ENCODE results near the gene ACAP3. TPM values are rescaled to one million over a fixed set of nuclear protein-coding genes. Genes with fewer than 3 reads are reported as not detected.

ACAP3 gene
- total and polyA plus RNA-seq, 9 donors = 28.2 to 63.5 (median 50.6) TPM

DNA sequence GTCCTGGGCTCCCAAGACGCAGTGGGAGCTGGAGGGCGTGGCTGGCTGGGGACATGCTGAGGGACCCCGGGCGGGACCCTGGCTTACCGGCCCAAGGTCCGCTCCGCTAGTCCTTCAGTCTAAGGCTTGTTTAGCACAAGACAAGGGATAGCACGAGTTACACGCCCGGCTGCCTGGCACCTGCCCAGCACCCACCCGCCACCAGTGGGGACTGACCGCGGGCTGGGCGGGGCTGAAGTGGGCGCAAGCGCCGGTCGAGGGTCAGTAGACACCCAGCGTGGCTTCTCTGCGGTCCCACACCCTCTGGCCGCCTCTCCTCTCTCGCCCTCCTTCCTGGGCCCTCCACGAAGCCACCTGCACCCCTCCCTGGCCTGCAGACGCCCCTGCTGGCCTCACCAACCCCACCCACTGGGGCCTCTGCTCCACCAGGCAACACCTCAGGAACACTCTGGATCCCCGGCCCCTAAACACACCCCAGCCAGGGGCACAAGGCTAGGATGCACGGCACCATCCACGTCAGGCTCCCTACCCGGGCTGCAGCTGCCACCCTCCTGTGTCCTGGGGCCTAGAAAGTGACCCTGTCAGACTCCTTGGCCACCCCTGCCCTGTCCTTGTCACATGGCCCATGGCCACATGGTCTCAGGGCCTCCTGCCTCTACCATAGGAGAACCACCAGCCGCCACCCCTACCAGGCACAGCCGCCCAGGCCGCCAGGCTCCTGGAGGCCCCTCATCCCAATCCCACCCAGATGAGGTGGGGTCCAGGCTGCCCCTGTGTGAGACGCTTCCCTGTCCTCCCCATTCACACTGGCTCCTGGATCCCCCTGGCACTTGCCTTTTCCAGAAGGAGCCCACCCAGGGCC is 29.4 kb upstream of the ACAP3 start:
- H3K36me3 ChIP-seq (ENCODE audit: control insufficient read depth, insufficient read depth, low read length) = peaks cover 53% of the 10 kb centered on the region
- 88% methylated on average over 30 of the region's 32 CpGs for WGBS (ENCODE audit: insufficient coverage)
- H3K4me1 ChIP-seq (ENCODE audit: control insufficient read depth, insufficient read depth, low read length) = no peaks in the 10 kb centered on the region

DNA sequence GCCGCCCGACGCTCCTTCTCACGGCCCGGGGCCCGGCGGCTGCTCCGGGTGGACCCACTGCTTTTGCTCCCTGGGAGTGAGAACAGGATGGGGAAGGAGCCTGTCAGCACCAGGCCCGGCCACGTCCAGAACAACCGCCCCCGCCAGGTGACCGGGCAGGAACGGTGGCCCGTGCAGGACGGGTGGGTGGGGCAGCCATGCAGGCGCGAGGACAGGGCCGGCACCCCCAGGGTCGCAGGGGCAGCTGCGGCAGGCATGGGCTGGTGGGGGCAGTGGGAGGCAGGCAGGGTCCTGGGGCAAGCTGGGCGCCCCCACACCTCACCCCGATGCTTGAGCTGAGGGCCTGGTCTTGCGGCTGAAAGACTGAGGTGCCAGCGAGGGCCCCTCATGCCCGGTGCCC is 28.7 kb upstream of the ACAP3 start:
- no peaks in the 10 kb centered on the region for H3K9me3 ChIP-seq (replicated peaks; ENCODE audit: control insufficient read depth, low read depth, low read length)
- no peak overlapping the region for H3K27ac ChIP-seq (ENCODE audit: low read length)
- 90% methylated on average over 22 of the region's 26 CpGs for WGBS (ENCODE audit: insufficient coverage)
- no peaks in the 10 kb centered on the region for H3K27me3 ChIP-seq (ENCODE audit: control insufficient read depth, insufficient read depth, low read length)
- H3K4me3 ChIP-seq (ENCODE audit: low read length) = no peak overlapping the region
- peaks cover 48% of the 10 kb centered on the region for H3K36me3 ChIP-seq (ENCODE audit: control insufficient read depth, insufficient read depth, low read length)
- H3K4me1 ChIP-seq (ENCODE audit: control insufficient read depth, insufficient read depth, low read length) = peaks cover 3% of the 10 kb centered on the region
- DNase-seq = no peak

More for the DNA sequence above, 29.4 kb upstream of the ACAP3 start:
- no peak overlapping the region for H3K27ac ChIP-seq (ENCODE audit: low read length)
- DNase-seq = no peak
- H3K27me3 ChIP-seq (ENCODE audit: control insufficient read depth, insufficient read depth, low read length) = no peaks in the 10 kb centered on the region
- no peak overlapping the region for H3K4me3 ChIP-seq (ENCODE audit: low read length)
- H3K9me3 ChIP-seq (replicated peaks; ENCODE audit: control insufficient read depth, low read depth, low read length) = no peaks in the 10 kb centered on the region

DNA sequence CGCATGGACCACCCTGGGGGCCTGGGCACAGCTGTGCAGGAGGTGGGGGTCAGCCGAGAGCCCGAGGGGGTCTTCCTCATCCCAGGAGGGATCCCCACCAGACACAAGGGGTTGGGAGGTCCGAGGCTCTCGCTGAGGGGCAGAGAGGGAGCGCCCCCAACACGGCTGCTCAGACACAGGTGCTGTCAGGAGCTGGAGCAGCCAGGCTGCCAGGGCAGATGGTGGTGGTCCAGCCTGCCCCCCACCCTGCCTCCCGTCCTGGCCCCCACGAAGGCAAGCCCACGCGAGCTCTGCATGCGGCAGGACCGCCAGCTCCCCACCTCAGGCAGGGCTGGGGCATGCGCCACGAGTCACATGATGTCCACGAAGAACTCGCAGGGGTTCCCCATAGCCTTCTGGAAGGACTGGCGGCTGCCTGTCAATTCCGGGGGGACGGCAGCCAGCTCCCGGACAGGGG is 28.1 kb upstream of the ACAP3 start:
- peaks cover 43% of the 10 kb centered on the region for H3K36me3 ChIP-seq (ENCODE audit: control insufficient read depth, insufficient read depth, low read length)
- 75% methylated on average over 17 of the region's 21 CpGs for WGBS (ENCODE audit: insufficient coverage)
- DNase-seq = no peak
- no peaks in the 10 kb centered on the region for H3K9me3 ChIP-seq (replicated peaks; ENCODE audit: control insufficient read depth, low read depth, low read length)
- H3K27me3 ChIP-seq (ENCODE audit: control insufficient read depth, insufficient read depth, low read length) = no peaks in the 10 kb centered on the region
- H3K27ac ChIP-seq (ENCODE audit: low read length) = no peak overlapping the region
- no peak overlapping the region for H3K4me3 ChIP-seq (ENCODE audit: low read length)
- peaks cover 9% of the 10 kb centered on the region for H3K4me1 ChIP-seq (ENCODE audit: control insufficient read depth, insufficient read depth, low read length)

DNA sequence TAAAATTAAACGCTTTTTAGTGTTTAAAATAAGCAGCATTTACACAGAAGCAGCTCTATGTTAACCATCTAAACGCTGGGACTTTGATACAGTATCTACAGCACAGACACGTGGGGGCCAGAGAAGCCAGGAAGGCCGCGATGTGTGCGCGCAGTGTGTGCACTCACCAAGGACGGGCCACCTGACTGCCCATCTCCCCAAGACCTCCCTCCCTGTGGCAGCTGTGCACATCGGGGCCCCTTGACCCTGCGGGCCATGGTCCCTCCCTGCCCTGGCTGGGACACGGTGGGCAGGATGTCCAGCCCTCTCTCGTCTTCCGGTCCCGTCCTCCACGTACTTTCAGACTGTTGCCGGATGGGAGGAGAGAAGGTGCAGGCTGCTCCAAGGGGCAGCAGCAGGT is 27.6 kb upstream of the ACAP3 start:
- no peak for DNase-seq
- no peak overlapping the region for H3K4me3 ChIP-seq (ENCODE audit: low read length)
- peaks cover 39% of the 10 kb centered on the region for H3K36me3 ChIP-seq (ENCODE audit: control insufficient read depth, insufficient read depth, low read length)
- H3K9me3 ChIP-seq (replicated peaks; ENCODE audit: control insufficient read depth, low read depth, low read length) = no peaks in the 10 kb centered on the region
- peaks cover 15% of the 10 kb centered on the region for H3K4me1 ChIP-seq (ENCODE audit: control insufficient read depth, insufficient read depth, low read length)
- WGBS (ENCODE audit: insufficient coverage) = 61% methylated on average over 13 of the region's 16 CpGs
- no peak overlapping the region for H3K27ac ChIP-seq (ENCODE audit: low read length)
- H3K27me3 ChIP-seq (ENCODE audit: control insufficient read depth, insufficient read depth, low read length) = no peaks in the 10 kb centered on the region

DNA sequence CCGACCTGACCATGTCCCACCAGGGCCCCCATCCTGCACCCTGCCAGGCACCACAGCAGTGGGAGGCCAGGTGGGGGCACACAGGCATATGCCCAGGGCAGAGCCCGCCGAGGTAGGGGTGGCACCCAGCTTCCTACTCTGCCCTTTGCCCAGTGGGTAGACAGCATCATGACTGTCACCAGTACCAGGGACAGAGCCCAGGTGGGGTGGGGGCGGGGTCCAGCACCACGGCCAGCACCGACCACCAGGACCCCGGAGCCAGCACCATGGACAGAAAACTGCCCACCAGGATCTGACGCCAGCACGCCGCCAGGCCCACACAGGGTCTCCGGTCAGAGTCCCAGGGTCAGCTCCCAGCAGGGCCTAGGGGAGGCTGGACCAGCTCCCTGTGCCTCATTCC is 27.1 kb upstream of the ACAP3 start:
- no peak for DNase-seq
- no peak overlapping the region for H3K27ac ChIP-seq (ENCODE audit: low read length)
- no peaks in the 10 kb centered on the region for H3K9me3 ChIP-seq (replicated peaks; ENCODE audit: control insufficient read depth, low read depth, low read length)
- H3K4me1 ChIP-seq (ENCODE audit: control insufficient read depth, insufficient read depth, low read length) = peaks cover 16% of the 10 kb centered on the region
- 38% methylated on average over 11 of the region's 11 CpGs for WGBS (ENCODE audit: insufficient coverage)
- H3K27me3 ChIP-seq (ENCODE audit: control insufficient read depth, insufficient read depth, low read length) = no peaks in the 10 kb centered on the region
- H3K36me3 ChIP-seq (ENCODE audit: control insufficient read depth, insufficient read depth, low read length) = peaks cover 34% of the 10 kb centered on the region
- no peak overlapping the region for H3K4me3 ChIP-seq (ENCODE audit: low read length)

DNA sequence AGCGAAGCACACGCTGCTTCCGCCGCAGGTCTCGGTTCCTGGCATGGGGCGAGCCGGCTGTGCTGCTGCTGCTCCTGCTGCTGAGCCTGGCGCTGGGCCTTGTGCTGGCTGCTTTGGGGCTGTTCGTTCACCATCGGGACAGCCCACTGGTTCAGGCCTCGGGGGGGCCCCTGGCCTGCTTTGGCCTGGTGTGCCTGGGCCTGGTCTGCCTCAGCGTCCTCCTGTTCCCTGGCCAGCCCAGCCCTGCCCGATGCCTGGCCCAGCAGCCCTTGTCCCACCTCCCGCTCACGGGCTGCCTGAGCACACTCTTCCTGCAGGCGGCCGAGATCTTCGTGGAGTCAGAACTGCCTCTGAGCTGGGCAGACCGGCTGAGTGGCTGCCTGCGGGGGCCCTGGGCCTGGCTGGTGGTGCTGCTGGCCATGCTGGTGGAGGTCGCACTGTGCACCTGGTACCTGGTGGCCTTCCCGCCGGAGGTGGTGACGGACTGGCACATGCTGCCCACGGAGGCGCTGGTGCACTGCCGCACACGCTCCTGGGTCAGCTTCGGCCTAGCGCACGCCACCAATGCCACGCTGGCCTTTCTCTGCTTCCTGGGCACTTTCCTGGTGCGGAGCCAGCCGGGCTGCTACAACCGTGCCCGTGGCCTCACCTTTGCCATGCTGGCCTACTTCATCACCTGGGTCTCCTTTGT is 26.0 kb upstream of the ACAP3 start:
- no peaks in the 10 kb centered on the region for H3K9me3 ChIP-seq (replicated peaks; ENCODE audit: control insufficient read depth, low read depth, low read length)
- peaks cover 30% of the 10 kb centered on the region for H3K36me3 ChIP-seq (ENCODE audit: control insufficient read depth, insufficient read depth, low read length)
- 84% methylated on average over 36 of the region's 36 CpGs for WGBS (ENCODE audit: insufficient coverage)
- no peak for DNase-seq
- H3K4me3 ChIP-seq (ENCODE audit: low read length) = no peak overlapping the region
- no peak overlapping the region for H3K27ac ChIP-seq (ENCODE audit: low read length)
- no peaks in the 10 kb centered on the region for H3K27me3 ChIP-seq (ENCODE audit: control insufficient read depth, insufficient read depth, low read length)
- H3K4me1 ChIP-seq (ENCODE audit: control insufficient read depth, insufficient read depth, low read length) = peaks cover 16% of the 10 kb centered on the region

DNA sequence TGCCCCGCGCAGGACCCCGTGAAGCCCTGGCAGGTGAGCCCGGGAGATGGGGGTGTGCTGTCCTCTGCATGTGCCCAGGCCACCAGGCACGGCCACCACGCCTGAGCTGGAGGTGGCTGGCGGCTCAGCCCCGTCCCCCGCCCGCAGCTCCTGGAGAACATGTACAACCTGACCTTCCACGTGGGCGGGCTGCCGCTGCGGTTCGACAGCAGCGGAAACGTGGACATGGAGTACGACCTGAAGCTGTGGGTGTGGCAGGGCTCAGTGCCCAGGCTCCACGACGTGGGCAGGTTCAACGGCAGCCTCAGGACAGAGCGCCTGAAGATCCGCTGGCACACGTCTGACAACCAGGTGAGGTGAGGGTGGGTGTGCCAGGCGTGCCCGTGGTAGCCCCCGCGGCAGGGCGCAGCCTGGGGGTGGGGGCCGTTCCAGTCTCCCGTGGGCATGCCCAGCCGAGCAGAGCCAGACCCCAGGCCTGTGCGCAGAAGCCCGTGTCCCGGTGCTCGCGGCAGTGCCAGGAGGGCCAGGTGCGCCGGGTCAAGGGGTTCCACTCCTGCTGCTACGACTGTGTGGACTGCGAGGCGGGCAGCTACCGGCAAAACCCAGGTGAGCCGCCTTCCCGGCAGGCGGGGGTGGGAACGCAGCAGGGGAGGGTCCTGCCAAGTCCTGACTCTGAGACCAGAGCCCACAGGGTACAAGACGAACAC is 25.2 kb upstream of the ACAP3 start:
- H3K9me3 ChIP-seq (replicated peaks; ENCODE audit: control insufficient read depth, low read depth, low read length) = no peaks in the 10 kb centered on the region
- H3K4me3 ChIP-seq (ENCODE audit: low read length) = no peak overlapping the region
- H3K36me3 ChIP-seq (ENCODE audit: control insufficient read depth, insufficient read depth, low read length) = peaks cover 31% of the 10 kb centered on the region
- no peak overlapping the region for H3K27ac ChIP-seq (ENCODE audit: low read length)
- H3K27me3 ChIP-seq (ENCODE audit: control insufficient read depth, insufficient read depth, low read length) = no peaks in the 10 kb centered on the region
- H3K4me1 ChIP-seq (ENCODE audit: control insufficient read depth, insufficient read depth, low read length) = peaks cover 16% of the 10 kb centered on the region
- 80% methylated on average over 45 of the region's 48 CpGs for WGBS (ENCODE audit: insufficient coverage)
- no peak for DNase-seq

DNA sequence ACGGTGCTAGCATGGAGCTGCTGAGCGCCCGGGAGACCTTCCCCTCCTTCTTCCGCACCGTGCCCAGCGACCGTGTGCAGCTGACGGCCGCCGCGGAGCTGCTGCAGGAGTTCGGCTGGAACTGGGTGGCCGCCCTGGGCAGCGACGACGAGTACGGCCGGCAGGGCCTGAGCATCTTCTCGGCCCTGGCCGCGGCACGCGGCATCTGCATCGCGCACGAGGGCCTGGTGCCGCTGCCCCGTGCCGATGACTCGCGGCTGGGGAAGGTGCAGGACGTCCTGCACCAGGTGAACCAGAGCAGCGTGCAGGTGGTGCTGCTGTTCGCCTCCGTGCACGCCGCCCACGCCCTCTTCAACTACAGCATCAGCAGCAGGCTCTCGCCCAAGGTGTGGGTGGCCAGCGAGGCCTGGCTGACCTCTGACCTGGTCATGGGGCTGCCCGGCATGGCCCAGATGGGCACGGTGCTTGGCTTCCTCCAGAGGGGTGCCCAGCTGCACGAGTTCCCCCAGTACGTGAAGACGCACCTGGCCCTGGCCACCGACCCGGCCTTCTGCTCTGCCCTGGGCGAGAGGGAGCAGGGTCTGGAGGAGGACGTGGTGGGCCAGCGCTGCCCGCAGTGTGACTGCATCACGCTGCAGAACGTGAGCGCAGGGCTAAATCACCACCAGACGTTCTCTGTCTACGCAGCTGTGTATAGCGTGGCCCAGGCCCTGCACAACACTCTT is 24.5 kb upstream of the ACAP3 start:
- no peaks in the 10 kb centered on the region for H3K9me3 ChIP-seq (replicated peaks; ENCODE audit: control insufficient read depth, low read depth, low read length)
- DNase-seq = no peak
- no peak overlapping the region for H3K27ac ChIP-seq (ENCODE audit: low read length)
- no peak overlapping the region for H3K4me3 ChIP-seq (ENCODE audit: low read length)
- peaks cover 16% of the 10 kb centered on the region for H3K4me1 ChIP-seq (ENCODE audit: control insufficient read depth, insufficient read depth, low read length)
- peaks cover 29% of the 10 kb centered on the region for H3K36me3 ChIP-seq (ENCODE audit: control insufficient read depth, insufficient read depth, low read length)
- WGBS (ENCODE audit: insufficient coverage) = 78% methylated on average over 54 of the region's 57 CpGs
- no peaks in the 10 kb centered on the region for H3K27me3 ChIP-seq (ENCODE audit: control insufficient read depth, insufficient read depth, low read length)

DNA sequence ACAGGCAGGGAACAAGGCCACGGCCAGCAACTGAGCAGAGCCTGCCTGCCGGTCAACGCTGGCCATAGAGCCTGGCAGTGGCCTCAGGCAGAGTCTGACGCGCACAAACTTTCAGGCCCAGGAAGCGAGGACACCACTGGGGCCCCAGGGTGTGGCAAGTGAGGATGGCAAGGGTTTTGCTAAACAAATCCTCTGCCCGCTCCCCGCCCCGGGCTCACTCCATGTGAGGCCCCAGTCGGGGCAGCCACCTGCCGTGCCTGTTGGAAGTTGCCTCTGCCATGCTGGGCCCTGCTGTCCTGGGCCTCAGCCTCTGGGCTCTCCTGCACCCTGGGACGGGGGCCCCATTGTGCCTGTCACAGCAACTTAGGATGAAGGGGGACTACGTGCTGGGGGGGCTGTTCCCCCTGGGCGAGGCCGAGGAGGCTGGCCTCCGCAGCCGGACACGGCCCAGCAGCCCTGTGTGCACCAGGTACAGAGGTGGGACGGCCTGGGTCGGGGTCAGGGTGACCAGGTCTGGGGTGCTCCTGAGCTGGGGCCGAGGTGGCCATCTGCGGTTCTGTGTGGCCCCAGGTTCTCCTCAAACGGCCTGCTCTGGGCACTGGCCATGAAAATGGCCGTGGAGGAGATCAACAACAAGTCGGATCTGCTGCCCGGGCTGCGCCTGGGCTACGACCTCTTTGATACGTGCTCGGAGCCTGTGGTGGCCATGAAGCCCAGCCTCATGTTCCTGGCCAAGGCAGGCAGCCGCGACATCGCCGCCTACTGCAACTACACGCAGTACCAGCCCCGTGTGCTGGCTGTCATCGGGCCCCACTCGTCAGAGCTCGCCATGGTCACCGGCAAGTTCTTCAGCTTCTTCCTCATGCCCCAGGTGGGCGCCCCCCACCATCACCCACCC is 23.6 kb upstream of the ACAP3 start, which contains the start of gene TAS1R3:
Gene TAS1R3 (plus strand): TSS at position 213 of the 898 bp plus-strand sequence. CDS start 66 bp downstream, at position 279.
- H3K4me3 ChIP-seq (ENCODE audit: low read length) = no peak within 1 kb of the TSS
- no peaks in the 10 kb centered on the region for H3K9me3 ChIP-seq (replicated peaks; ENCODE audit: control insufficient read depth, low read depth, low read length)
- peak within 1 kb of the TSS; percentile 35 for H3K27ac ChIP-seq (ENCODE audit: low read length)
- DNase-seq = peak; percentile 44
- no peaks in the 10 kb centered on the region for H3K27me3 ChIP-seq (ENCODE audit: control insufficient read depth, insufficient read depth, low read length)
- 75% methylated on average over 38 of the region's 41 CpGs for WGBS (ENCODE audit: insufficient coverage)
- H3K4me1 ChIP-seq (ENCODE audit: control insufficient read depth, insufficient read depth, low read length) = peaks cover 17% of the 10 kb centered on the region
- peaks cover 34% of the 10 kb centered on the region for H3K36me3 ChIP-seq (ENCODE audit: control insufficient read depth, insufficient read depth, low read length)
